Measurements from ENCODE around the gene PAM.
"Not testable (repeated sequence)": the region's sequence is repeated elsewhere in the genome, so short reads cannot be mapped to it uniquely, and the experiment has no call there.

DNA sequence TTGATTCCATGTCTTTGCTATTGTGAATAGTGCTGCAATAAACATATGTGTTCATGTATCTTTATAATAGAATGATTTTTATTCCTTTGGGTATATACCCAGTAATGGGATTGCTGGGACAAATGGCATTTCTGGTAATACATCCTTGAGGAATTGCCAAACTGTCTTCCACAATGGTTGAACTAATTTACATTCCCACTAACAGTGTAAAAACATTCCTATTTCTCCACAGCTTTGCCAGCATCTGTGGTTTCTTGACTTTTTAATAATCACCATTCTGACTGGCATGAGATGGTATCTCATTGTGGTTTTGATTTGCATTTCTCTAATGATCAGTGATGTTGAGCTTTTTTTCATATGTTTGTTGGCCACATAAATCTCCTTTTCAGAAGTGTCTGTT is 20.7 kb downstream of the PAM start:
- TF ChIP-seq, protein P1, sequence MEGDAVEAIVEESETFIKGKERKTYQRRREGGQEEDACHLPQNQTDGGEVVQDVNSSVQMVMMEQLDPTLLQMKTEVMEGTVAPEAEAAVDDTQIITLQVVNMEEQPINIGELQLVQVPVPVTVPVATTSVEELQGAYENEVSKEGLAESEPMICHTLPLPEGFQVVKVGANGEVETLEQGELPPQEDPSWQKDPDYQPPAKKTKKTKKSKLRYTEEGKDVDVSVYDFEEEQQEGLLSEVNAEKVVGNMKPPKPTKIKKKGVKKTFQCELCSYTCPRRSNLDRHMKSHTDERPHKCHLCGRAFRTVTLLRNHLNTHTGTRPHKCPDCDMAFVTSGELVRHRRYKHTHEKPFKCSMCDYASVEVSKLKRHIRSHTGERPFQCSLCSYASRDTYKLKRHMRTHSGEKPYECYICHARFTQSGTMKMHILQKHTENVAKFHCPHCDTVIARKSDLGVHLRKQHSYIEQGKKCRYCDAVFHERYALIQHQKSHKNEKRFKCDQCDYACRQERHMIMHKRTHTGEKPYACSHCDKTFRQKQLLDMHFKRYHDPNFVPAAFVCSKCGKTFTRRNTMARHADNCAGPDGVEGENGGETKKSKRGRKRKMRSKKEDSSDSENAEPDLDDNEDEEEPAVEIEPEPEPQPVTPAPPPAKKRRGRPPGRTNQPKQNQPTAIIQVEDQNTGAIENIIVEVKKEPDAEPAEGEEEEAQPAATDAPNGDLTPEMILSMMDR (IDR thresholded peaks at IDR 0.05): not testable (repeated sequence)
- TF ChIP-seq POLR2AphosphoS5 (IDR thresholded peaks at IDR 0.05): not testable (repeated sequence)

All from breast epithelium (tissue), 3 donors.